GM18909 (cell line): Measurements from ENCODE around the gene INO80B.
A peak's percentile ranks its signal among the peaks of the same experiment; 100 is the strongest.
"Not testable (repeated sequence)": the region's sequence is repeated elsewhere in the genome, so short reads cannot be mapped to it uniquely, and the experiment has no call there.

Source experiments
- ATAC-seq: cut with Tn5 transposase; IDR thresholded peaks from one replicate; pipeline ENCODE4 v1.9.1; 2021; ENCODE audit warnings: mild to moderate bottlenecking; ENCODE audit not compliant: unreplicated experiment, poor library complexity

Gene INO80B

GRCh38 chr2:74454654-74455511 is at the start of gene INO80B:
TSS of gene INO80B (plus strand) at chr2:74455087. CDS start at chr2:74455117, 30 bp downstream.
- peak; percentile 50 for ATAC-seq

GRCh38 chr2:74406035-74406434 is 48.9 kb upstream of the INO80B start:
- peak; percentile 61 for ATAC-seq

- no peak for ATAC-seq
These were observed 47.2 kb upstream of the INO80B start for GRCh38 chr2:74407682-74408081.

- no peak for ATAC-seq
These were observed 41.7 kb upstream of the INO80B start for GRCh38 chr2:74413001-74413698.

GRCh38 chr2:74414441-74414840 is 40.4 kb upstream of the INO80B start:
- no peak for ATAC-seq

- no peak for ATAC-seq
These were observed 39.8 kb upstream of the INO80B start for GRCh38 chr2:74414881-74415761.

GRCh38 chr2:74415762-74416395 is 39.0 kb upstream of the INO80B start:
- no peak for ATAC-seq

- no peak for ATAC-seq
These were observed 38.1 kb upstream of the INO80B start for GRCh38 chr2:74416778-74417177.

GRCh38 chr2:74417197-74417596 is 37.7 kb upstream of the INO80B start:
- no peak for ATAC-seq

GRCh38 chr2:74417763-74418162 is 37.1 kb upstream of the INO80B start:
- ATAC-seq = no peak

GRCh38 chr2:74418312-74418711 is 36.6 kb upstream of the INO80B start:
- no peak for ATAC-seq

GRCh38 chr2:74419345-74419744 is 35.5 kb upstream of the INO80B start:
- ATAC-seq = no peak

GRCh38 chr2:74420006-74420405 is 34.9 kb upstream of the INO80B start:
- no peak for ATAC-seq

GRCh38 chr2:74420443-74421103 is 34.3 kb upstream of the INO80B start:
- not testable (repeated sequence) for ATAC-seq

- ATAC-seq = peak; percentile 93
These were observed 33.5 kb upstream of the INO80B start, which contains the start of the genes C2orf81 and WDR54 for GRCh38 chr2:74421221-74421870. TSS of gene C2orf81 (minus strand) at chr2:74421619. CDS start at chr2:74421560, 59 bp downstream. TSS of gene WDR54 (plus strand) at chr2:74421730. CDS start at chr2:74422154, 424 bp downstream.

- no peak for ATAC-seq
These were observed 31.4 kb upstream of the INO80B start for GRCh38 chr2:74423231-74424095.

- ATAC-seq = no peak
These were observed 30.5 kb upstream of the INO80B start for GRCh38 chr2:74424139-74424992.
